GM12878 (cell line): Measurements from ENCODE around the gene ZNF391. TPM values are rescaled to one million over a fixed set of nuclear protein-coding genes. Genes with fewer than 3 reads are reported as not detected.

Experiments used
- ATAC-seq: fragments of 200-7000 bp; cut with Tn5 transposase; 3 replicates; pipeline ENCODE4 v1.9.1; 2020; ENCODE audit warnings: mild to moderate bottlenecking, moderate library complexity
- Bru-seq: library from RNA; stranded (reverse); fragments of 400-500 nt; gene quantifications from one replicate; lab custom pipeline; 2021; lab: Mats Ljungman, UMichigan
- BruChase-seq, 2 experiments: library from RNA; stranded (reverse); fragments of 400-500 nt; gene quantifications; one replicate each; lab custom pipeline; 2021; lab: Mats Ljungman, UMichigan
- BruUV-seq: library from RNA; stranded (reverse); fragments of 400-500 nt; replicated peaks from 2 replicates; lab custom pipeline; 2021; lab: Mats Ljungman, UMichigan
- CTCF ChIA-PET: fragments of 300-600 bp; sonication (Branson Sonifier 250); formaldehyde crosslinking; extraction: SDS; loops from one replicate; lab custom pipeline; 2021; ENCODE audit warnings: inconsistent platforms; lab: Yijun Ruan, JAX
- POLR2A ChIA-PET: fragments of 350-600 bp; formaldehyde crosslinking; extraction: SDS; loops from one replicate; lab custom pipeline; 2021; ENCODE audit warnings: inconsistent platforms; lab: Charles Lee
- RAD21 ChIA-PET: fragments of 300-600 bp; sonication (Branson Sonifier 250); formaldehyde crosslinking; loops from one replicate; lab custom pipeline; 2023; ENCODE audit warnings: antibody characterized with exemption; ENCODE audit not compliant: unreplicated experiment; lab: Charles Lee
- SMC1A ChIA-PET: fragments of 300-600 bp; sonication (Branson Sonifier 250); formaldehyde crosslinking; loops from one replicate; lab custom pipeline; 2023; ENCODE audit not compliant: unreplicated experiment, uncharacterized antibody; lab: Charles Lee
- DNase-seq: peaks from one replicate; pipeline ENCODE4 v3.0.0-alpha.2; 2011; ENCODE audit warnings: low read depth, low spot score
- FAIRE-seq: peaks from 3 replicates; lab custom pipeline; 2011; peaks lifted over from hg19 to GRCh38; lab: Jason Lieb, UNC
- H2AFZ ChIP-seq: 2 replicates; pipeline ENCODE4 v1.6.0; 2011; ENCODE audit warnings: low read depth, low read length, control low read depth; ENCODE audit not compliant: control insufficient read depth
- H3K27ac ChIP-seq: 2 replicates; pipeline ENCODE4 v1.5.1; 2011; ENCODE audit warnings: control low read depth; ENCODE audit not compliant: control insufficient read depth, insufficient read depth
- H3K27me3 ChIP-seq, 2 experiments: replicated peaks in 1 of 2; 2 replicates each; pipeline versions ENCODE4 v1.6.0 to v1.6.1; 2011; ENCODE audit warnings: low read length in 1 of 2; ENCODE audit not compliant: control insufficient read depth in 2 of 2, insufficient read depth in 2 of 2
- H3K36me3 ChIP-seq, 2 experiments: 2 replicates each; pipeline ENCODE4 v1.5.1; 2011; ENCODE audit warnings: low read length in 1 of 2; ENCODE audit not compliant: control insufficient read depth in 2 of 2, insufficient read depth in 2 of 2
- H3K4me1 ChIP-seq: 2 replicates; pipeline ENCODE4 v1.6.1; 2011; ENCODE audit warnings: mild to moderate bottlenecking, low read length, moderate library complexity, mixed read lengths; ENCODE audit not compliant: control insufficient read depth, insufficient read depth
- H3K4me2 ChIP-seq: 2 replicates; pipeline ENCODE4 v1.6.0; 2011; ENCODE audit warnings: control low read depth; ENCODE audit not compliant: control insufficient read depth, insufficient read depth
- H3K4me3 ChIP-seq: fragments of 200-600 bp; sonication (generic); 2 replicates; pipeline ENCODE4 v1.5.1; 2016
- H3K79me2 ChIP-seq: 2 replicates; pipeline ENCODE4 v1.6.0; 2011; ENCODE audit warnings: low read length; ENCODE audit not compliant: control insufficient read depth, insufficient read depth
- H3K9ac ChIP-seq: 2 replicates; pipeline ENCODE4 v1.8.0; 2011; ENCODE audit warnings: low read length, control low read depth, mixed read lengths; ENCODE audit not compliant: control insufficient read depth, insufficient read depth
- H3K9me3 ChIP-seq: replicated peaks from 3 replicates; pipeline ENCODE4 v1.5.1; 2011; ENCODE audit warnings: mild to moderate bottlenecking, low read length; ENCODE audit not compliant: control insufficient read depth, insufficient read depth
- H4K20me1 ChIP-seq: 2 replicates; pipeline ENCODE4 v1.6.0; 2011; ENCODE audit not compliant: control insufficient read depth, insufficient read depth
- ATF3 ChIP-seq: IDR thresholded peaks from 2 replicates; pipeline ENCODE4 v1.6.1; 2011; ENCODE audit warnings: low read depth, mild to moderate bottlenecking, low read length, moderate library complexity, borderline replicate concordance; ENCODE audit errors: extremely low read depth
- CUX1 ChIP-seq: IDR thresholded peaks from 2 replicates; pipeline ENCODE4 v1.6.1; 2012; ENCODE audit warnings: improper control_type of control experiment, low read depth, low read length; ENCODE audit not compliant: insufficient replicate concordance
- FOS ChIP-seq: IDR thresholded peaks from 3 replicates; pipeline ENCODE4 v1.6.1; 2011; ENCODE audit warnings: borderline replicate concordance; ENCODE audit not compliant: insufficient read length; ENCODE audit errors: extremely low read depth
- HDGF ChIP-seq: fragments of 450-650 bp; IDR thresholded peaks from 2 replicates; pipeline ENCODE4 v1.6.1; 2016; ENCODE audit warnings: antibody characterized with exemption
- SP1 ChIP-seq: IDR thresholded peaks from one replicate; pipeline ENCODE4 v1.6.1; 2011; ENCODE audit warnings: low read depth, low read length
- ZBTB40 ChIP-seq: fragments of 450-650 bp; IDR thresholded peaks from 2 replicates; pipeline ENCODE4 v1.6.1; 2016; ENCODE audit warnings: mild to moderate bottlenecking, moderate library complexity, borderline replicate concordance
- WGBS: methylation state at CpG from one replicate; pipeline ENCODE4 v1.1.6; 2016; ENCODE audit warnings: low lambda C conversion rate; ENCODE audit not compliant: insufficient replicate concordance, insufficient coverage; ENCODE audit errors: missing lambda C conversion rate; 5-methylcytosine and 5-hydroxymethylcytosine counted together
- in situ Hi-C: fragments of 300-500 bp; cut with MboI; formaldehyde crosslinking; loops from 9 replicates; pipeline ENCODE4 v1.14.3; 2018; ENCODE audit warnings: mixed read lengths
- intact Hi-C: fragments of 100-400 bp; cut with micrococcal nuclease; formaldehyde crosslinking; loops from one replicate; pipeline ENCODE4 v1.14.2; 2022; ENCODE audit not compliant: unreplicated experiment
- long read RNA-seq, 2 experiments: library from polyadenylated mRNA; unstranded; transcript quantifications; one replicate each; pipeline ENCODE4 v2.0.0, GENCODE V29; 2019 to 2020
- polyA minus RNA-seq, 3 experiments: library from RNA; depleted of rRNA, polyadenylated mRNA; stranded (reverse); fragments of >200 nt; gene quantifications; 2 replicates each; pipeline ENCODE4 v1.2.3, GENCODE V29; 2011
- polyA plus RNA-seq, 11 experiments: library from polyadenylated mRNA; depleted of rRNA in 4 of 11; unstranded in 6 of 11; stranded (reverse) in 5 of 11; fragments of >200 nt; fragmentation: Nextera tagmentation in 4 of 11; fragmentation: Illumina TruSeq in 1 of 11; extraction: Ambion mirVana in 4 of 11; extraction: Trizol in 1 of 11; gene quantifications; 1 replicate in 1 of 11; 2 replicates in 10 of 11; pipeline versions ENCODE4 v1.2.1 to v1.2.3, GENCODE V29; 2011 to 2016; ENCODE audit warnings: inconsistent platforms in 2 of 11, missing spikeins in 2 of 11, low read depth in 1 of 11
- total RNA-seq, 4 experiments: library from RNA; depleted of rRNA in 3 of 4; stranded (reverse); fragments of >200 nt in 3 of 4; fragmentation: Illumina TruSeq in 1 of 4; extraction: Trizol in 1 of 4; gene quantifications; 2 replicates each; pipeline versions ENCODE4 v1.2.1 to v1.2.3, GENCODE V29; 2013 to 2021

ZNF391 gene
- 1.0 and 1.2 TPM in 2 replicates for total RNA-seq (2013; cell fraction: nucleolus; rRNA removed)
- total RNA-seq (2014; rRNA removed), result 0.73 and 0.87 TPM in 2 replicates
- total RNA-seq (2014; rRNA removed; fragmentation: Illumina TruSeq; extraction: Trizol), result 1.1 and 1.7 TPM in 2 replicates
- 1.0 and 2.1 TPM in 2 replicates for total RNA-seq (2021)
- 0.68 TPM for polyA plus RNA-seq (2011; ENCODE audit: low read depth)
- 1.1 and 1.5 TPM in 2 replicates for polyA plus RNA-seq (2011; rRNA removed)
- polyA plus RNA-seq (2011; cell fraction: cytosol; rRNA removed), result 0.37 and 0.49 TPM in 2 replicates
- polyA plus RNA-seq (2011; cell fraction: nucleus; rRNA removed), result 0.49 and 0.89 TPM in 2 replicates
- polyA plus RNA-seq (2012), result 1.7 and 2.4 TPM in 2 replicates
- 1.9 and 4.4 TPM in 2 replicates for polyA plus RNA-seq (2014; fragmentation: Illumina TruSeq; extraction: Trizol)
- under 1 TPM; 0.42 to 0.57 TPM for polyA plus RNA-seq (2014; fragmentation: Nextera tagmentation; extraction: Ambion mirVana)
- 0.81 TPM in 2 replicates for polyA plus RNA-seq (2014; rRNA removed)
- 1 to 10 TPM; 1.1 to 1.9 TPM for polyA plus RNA-seq (2016; fragmentation: Nextera tagmentation; extraction: Ambion mirVana)
- 0.52 and 0.59 TPM in 2 replicates for polyA minus RNA-seq (2011; rRNA and poly(A)+ RNA removed)
- polyA minus RNA-seq (2011; cell fraction: cytosol; rRNA and poly(A)+ RNA removed), result 0.31 TPM in 1 of 2 replicates, not detected in the other
- polyA minus RNA-seq (2011; cell fraction: nucleus; rRNA and poly(A)+ RNA removed), result 0.57 and 0.60 TPM in 2 replicates
- percentile 40 among the genes with signal in this experiment for Bru-seq, nascent RNA
- percentile 27 among the genes with signal in this experiment for BruChase-seq, experiment 1, labeled RNA remaining after a 6-hour chase
- BruChase-seq, experiment 2, labeled RNA remaining after a 2-hour chase, result percentile 35 among the genes with signal in this experiment
- long read RNA-seq, experiment 1, result 0 reads
- long read RNA-seq, experiment 2, result 0 reads

- peak within 1 kb of the TSS; percentile 32 for H3K4me2 ChIP-seq
- H3K27me3 ChIP-seq, result no peaks in the 10 kb centered on the region
- ChIA-PET CTCF (interaction anchor here (0.9 kb wide), 1 partner anchor 68 kb away, joined by 3 read pairs; no protein-coding TSS in a partner anchor), POLR2A (no interaction called here), SMC1A (no interaction called here), RAD21 (interaction anchor here (1.2 kb wide), 1 partner anchor 81 kb away, joined by 3 read pairs; no protein-coding TSS in a partner anchor)
- intact Hi-C loops (no loop called here), in situ Hi-C loops (loop anchor here (25.0 kb wide), 1 partner anchor 726 kb away; the partner anchor contains the start of gene ZNF322)
- 6% methylated on average over 49 of the region's 49 CpGs for WGBS
- no peaks in the 10 kb centered on the region for H3K4me1 ChIP-seq
- peak; percentile 51 for DNase-seq
- H4K20me1 ChIP-seq, result no peaks in the 10 kb centered on the region
- H3K9me3 ChIP-seq, result no peaks in the 10 kb centered on the region; the same call in 2 of the 3 replicates
- FAIRE-seq, result peak; percentile 87
- peak; percentile 97 for ATAC-seq
- H3K4me3 ChIP-seq, result peak within 1 kb of the TSS; percentile 79
- H3K36me3 ChIP-seq, result no peaks in the 10 kb centered on the region
- peak within 1 kb of the TSS; percentile 70 for H3K9ac ChIP-seq
- no TSS peak for BruUV-seq
- no peaks in the 10 kb centered on the region for H3K79me2 ChIP-seq
- peak within 1 kb of the TSS; percentile 92 for H2AFZ ChIP-seq
- H3K27ac ChIP-seq, result peak within 1 kb of the TSS; percentile 36
- TF ChIP-seq HDGF (0 out of 2 replicates have a peak, but pooled peaks have one; percentile 54), FOS (no peak), ZBTB40 (peak; percentile 87), SP1 (no peak), ATF3 (no peak), CUX1 (no peak)
Observed at GRCh38 chr6:27388293-27389197, at the start of gene ZNF391. Gene ZNF391 (plus strand): TSS chr6:27388759. CDS start chr6:27400371, 11,612 bp downstream.
